ENCODE measurements around the gene AKR1E2. TPM values are rescaled to one million over a fixed set of nuclear protein-coding genes. Genes with fewer than 3 reads are reported as not detected.
"Not testable (repeated sequence)": the region's sequence is repeated elsewhere in the genome, so short reads cannot be mapped to it uniquely, and the experiment has no call there.

Gene AKR1E2
- total RNA-seq, 1 donor from 2014 or later, result 4.9 TPM

DNA sequence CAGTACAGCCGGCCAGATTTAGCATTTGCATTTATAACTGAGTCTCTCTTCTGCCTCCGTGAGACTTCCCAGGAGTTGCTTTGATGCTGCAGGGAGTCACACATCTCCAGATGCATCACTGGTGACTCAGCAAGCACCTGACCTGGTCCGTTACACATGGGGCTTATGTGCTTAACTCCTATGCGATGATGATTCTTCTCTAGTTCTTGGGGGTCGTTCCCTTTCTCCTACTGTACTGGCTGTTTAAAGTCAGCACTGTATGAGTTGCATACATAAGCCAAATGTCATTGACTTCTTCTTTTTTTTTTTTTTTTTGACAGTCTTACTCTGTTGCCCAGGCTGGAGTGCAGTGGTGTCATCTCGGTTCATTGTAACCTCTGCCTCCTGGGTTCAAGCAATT, 13.0 kb upstream of the AKR1E2 start:
- no peaks in the 10 kb centered on the region for H3K27me3 Mint-ChIP-seq (ENCODE audit: low read depth)
- no peak overlapping the region for H3K4me3 Mint-ChIP-seq (ENCODE audit: unreplicated experiment)
- H3K4me1 Mint-ChIP-seq (ENCODE audit: low read depth), result peaks cover 17% of the 10 kb centered on the region
- no peak for DNase-seq (ENCODE audit: low spot score)
- no peaks in the 10 kb centered on the region for H3K9me3 Mint-ChIP-seq (ENCODE audit: low read depth)
- H3K36me3 Mint-ChIP-seq (ENCODE audit: low read depth), result no peaks in the 10 kb centered on the region
- TF ChIP-seq, protein P1, sequence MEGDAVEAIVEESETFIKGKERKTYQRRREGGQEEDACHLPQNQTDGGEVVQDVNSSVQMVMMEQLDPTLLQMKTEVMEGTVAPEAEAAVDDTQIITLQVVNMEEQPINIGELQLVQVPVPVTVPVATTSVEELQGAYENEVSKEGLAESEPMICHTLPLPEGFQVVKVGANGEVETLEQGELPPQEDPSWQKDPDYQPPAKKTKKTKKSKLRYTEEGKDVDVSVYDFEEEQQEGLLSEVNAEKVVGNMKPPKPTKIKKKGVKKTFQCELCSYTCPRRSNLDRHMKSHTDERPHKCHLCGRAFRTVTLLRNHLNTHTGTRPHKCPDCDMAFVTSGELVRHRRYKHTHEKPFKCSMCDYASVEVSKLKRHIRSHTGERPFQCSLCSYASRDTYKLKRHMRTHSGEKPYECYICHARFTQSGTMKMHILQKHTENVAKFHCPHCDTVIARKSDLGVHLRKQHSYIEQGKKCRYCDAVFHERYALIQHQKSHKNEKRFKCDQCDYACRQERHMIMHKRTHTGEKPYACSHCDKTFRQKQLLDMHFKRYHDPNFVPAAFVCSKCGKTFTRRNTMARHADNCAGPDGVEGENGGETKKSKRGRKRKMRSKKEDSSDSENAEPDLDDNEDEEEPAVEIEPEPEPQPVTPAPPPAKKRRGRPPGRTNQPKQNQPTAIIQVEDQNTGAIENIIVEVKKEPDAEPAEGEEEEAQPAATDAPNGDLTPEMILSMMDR (IDR thresholded peaks at IDR 0.05), result no peak
- H3K27ac Mint-ChIP-seq (ENCODE audit: unreplicated experiment), result peak overlapping the region; percentile 50

DNA sequence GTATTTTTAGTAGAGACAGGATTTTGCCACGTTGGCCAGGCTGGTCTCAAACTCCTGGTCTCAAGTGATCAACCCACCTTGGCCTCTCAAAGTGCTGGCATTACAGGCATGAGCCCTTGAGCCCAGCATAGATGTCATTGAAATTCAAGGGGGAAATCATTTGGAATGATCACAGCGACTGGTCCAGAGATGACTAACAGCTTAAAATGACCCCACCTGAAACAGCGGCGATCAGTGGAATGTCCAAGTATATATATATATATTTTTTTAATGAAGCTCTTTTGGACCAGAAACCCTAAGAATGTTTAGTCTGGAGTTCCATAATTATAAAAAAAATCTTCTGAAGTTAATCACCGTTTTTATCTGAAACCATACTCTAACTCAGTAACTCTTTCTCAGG, 12.5 kb upstream of the AKR1E2 start:
- no peak for DNase-seq (ENCODE audit: low spot score)
- H3K27me3 Mint-ChIP-seq (ENCODE audit: low read depth), result no peaks in the 10 kb centered on the region
- H3K4me1 Mint-ChIP-seq (ENCODE audit: low read depth), result peaks cover 12% of the 10 kb centered on the region
- no peaks in the 10 kb centered on the region for H3K36me3 Mint-ChIP-seq (ENCODE audit: low read depth)
- no peak overlapping the region for H3K4me3 Mint-ChIP-seq (ENCODE audit: unreplicated experiment)
- no peaks in the 10 kb centered on the region for H3K9me3 Mint-ChIP-seq (ENCODE audit: low read depth)
- peak overlapping the region; percentile 37 for H3K27ac Mint-ChIP-seq (ENCODE audit: unreplicated experiment)
- TF ChIP-seq, protein P1 (IDR thresholded peaks at IDR 0.05), result no peak

DNA sequence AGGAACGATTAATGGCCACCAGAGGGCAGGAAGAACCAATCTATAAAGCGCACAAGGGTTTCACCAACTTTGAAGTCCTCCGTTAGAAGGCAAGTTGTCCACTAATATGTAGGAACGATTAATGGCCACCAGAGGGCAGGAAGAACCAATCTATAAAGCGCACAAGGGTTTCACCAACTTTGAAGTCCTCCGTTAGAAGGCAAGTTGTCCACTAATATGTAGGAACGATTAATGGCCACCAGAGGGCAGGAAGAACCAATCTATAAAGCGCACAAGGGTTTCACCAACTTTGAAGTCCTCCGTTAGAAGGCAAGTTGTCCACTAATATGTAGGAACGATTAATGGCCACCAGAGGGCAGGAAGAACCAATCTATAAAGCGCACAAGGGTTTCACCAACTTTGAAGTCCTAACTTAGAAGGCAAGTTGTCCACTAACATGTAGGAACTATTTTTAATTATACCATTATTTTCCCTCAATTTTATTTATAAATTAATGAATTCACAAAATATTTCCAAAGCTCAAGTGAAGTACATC, 10.3 kb upstream of the AKR1E2 start:
- TF ChIP-seq, protein P1 (IDR thresholded peaks at IDR 0.05), result peak; percentile 80
- not testable (repeated sequence) for H3K9me3 Mint-ChIP-seq (ENCODE audit: low read depth); H3K36me3 Mint-ChIP-seq (ENCODE audit: low read depth); H3K4me1 Mint-ChIP-seq (ENCODE audit: low read depth); DNase-seq (ENCODE audit: low spot score); H3K27me3 Mint-ChIP-seq (ENCODE audit: low read depth); H3K27ac Mint-ChIP-seq (ENCODE audit: unreplicated experiment); H3K4me3 Mint-ChIP-seq (ENCODE audit: unreplicated experiment)

DNA sequence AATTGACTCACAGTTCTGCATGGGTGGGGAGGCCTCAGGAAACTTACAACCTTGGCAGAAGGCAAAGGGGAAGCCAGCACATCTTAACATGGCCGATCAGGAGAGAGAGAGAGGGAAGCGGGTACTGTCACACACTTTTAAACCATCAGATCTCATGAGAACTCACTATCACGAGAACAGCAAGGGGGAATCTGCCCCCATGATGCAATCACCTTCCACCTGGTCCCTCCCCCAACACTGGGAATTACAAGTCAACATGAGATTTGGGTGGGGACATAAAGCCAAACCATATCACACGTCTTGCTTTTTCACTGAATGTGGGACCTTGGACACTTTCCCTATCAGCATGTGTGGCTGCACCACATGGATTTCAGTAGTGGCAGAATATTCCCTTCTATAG, 9.0 kb upstream of the AKR1E2 start:
- Mint-ChIP-seq H3K36me3 (ENCODE audit: low read depth) (no peaks in the 10 kb centered on the region), H3K27me3 (ENCODE audit: low read depth) (no peaks in the 10 kb centered on the region), H3K4me3 (ENCODE audit: unreplicated experiment) (no peak overlapping the region), H3K9me3 (ENCODE audit: low read depth) (no peaks in the 10 kb centered on the region), H3K4me1 (ENCODE audit: low read depth) (peaks cover 7% of the 10 kb centered on the region), H3K27ac (ENCODE audit: unreplicated experiment) (no peak overlapping the region)
- no peak for DNase-seq (ENCODE audit: low spot score)
- TF ChIP-seq, protein P1 (IDR thresholded peaks at IDR 0.05), result no peak

DNA sequence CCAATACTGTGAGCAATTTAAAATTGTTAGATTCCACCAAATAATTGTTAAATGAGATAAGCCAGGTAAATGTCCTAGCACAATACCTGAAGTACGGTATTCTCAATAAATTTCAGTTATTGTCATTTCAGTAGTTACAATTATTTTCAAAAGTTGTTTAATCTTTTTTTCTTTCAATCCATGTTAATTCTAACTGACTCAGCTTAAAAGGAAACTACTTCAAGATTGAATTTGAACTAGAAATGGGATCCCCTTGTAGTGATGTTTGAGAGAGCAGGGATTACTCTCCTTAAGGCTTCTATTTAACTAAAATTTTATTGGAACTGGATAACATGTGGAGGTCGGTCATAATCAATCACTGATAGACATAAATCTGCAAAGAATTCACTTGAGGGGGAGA, 6.9 kb upstream of the AKR1E2 start:
- H3K4me1 Mint-ChIP-seq (ENCODE audit: low read depth), result no peaks in the 10 kb centered on the region
- no peak for DNase-seq (ENCODE audit: low spot score)
- no peaks in the 10 kb centered on the region for H3K36me3 Mint-ChIP-seq (ENCODE audit: low read depth)
- H3K27ac Mint-ChIP-seq (ENCODE audit: unreplicated experiment), result no peak overlapping the region
- TF ChIP-seq, protein P1 (IDR thresholded peaks at IDR 0.05), result no peak
- H3K27me3 Mint-ChIP-seq (ENCODE audit: low read depth), result no peaks in the 10 kb centered on the region
- H3K4me3 Mint-ChIP-seq (ENCODE audit: unreplicated experiment), result no peak overlapping the region
- peaks cover 6% of the 10 kb centered on the region for H3K9me3 Mint-ChIP-seq (ENCODE audit: low read depth)

All from chondrocyte (in vitro differentiated cells).